PC-3 (cell line): ENCODE results near the gene CFAP46.

ENCODE experiments used
- CTCF ChIP-seq: fragments of 300-600 bp; sonication (generic); conservative IDR thresholded peaks from 2 replicates; pipeline ENCODE4 v1.5.1; 2017; ENCODE audit warnings: antibody characterized with exemption, low read depth, mild to moderate bottlenecking, low read length
- EZH2 ChIP-seq: fragments of 300-600 bp; sonication (generic); IDR thresholded peaks from one replicate; pipeline ENCODE4 v1.6.1; 2017; ENCODE audit warnings: antibody characterized with exemption, mild to moderate bottlenecking, low read length; ENCODE audit not compliant: unreplicated experiment

- TF ChIP-seq EZH2 (no peak), CTCF (no peak)
These were observed 137.5 kb downstream of the CFAP46 start for GRCh38 chr10:132804785-132805426.
